RWPE1 (cell line): Measurements from ENCODE around the gene TRIM47.

Experiments used
- CTCF ChIA-PET: fragments of 350-600 bp; sonication (Branson Sonifier 250); formaldehyde crosslinking; extraction: SDS; loops from one replicate; lab custom pipeline; 2021; lab: Yijun Ruan, JAX
- POLR2A ChIA-PET: fragments of 400-600 bp; formaldehyde crosslinking; extraction: SDS; loops from one replicate; lab custom pipeline; 2020; ENCODE audit warnings: antibody characterized with exemption; ENCODE audit not compliant: low non-redundant PET; lab: Yijun Ruan, JAX
- DNase-seq: peaks from one replicate; pipeline ENCODE4 v3.0.0; 2012; ENCODE audit warnings: low spot score
- H3K27ac ChIP-seq: fragments of 450-650 bp; 2 replicates; pipeline ENCODE4 v1.5.1; 2017
- CTCF ChIP-seq: fragments of 450-650 bp; conservative IDR thresholded peaks from 2 replicates; pipeline ENCODE4 v1.5.1; 2017; ENCODE audit warnings: low read depth, mild to moderate bottlenecking

TRIM47 gene

GRCh38 chr17:75909812-75910274 lies 31.5 kb upstream of the TRIM47 start:
- H3K27ac ChIP-seq = peak overlapping the region; percentile 95
- CTCF ChIA-PET = interaction anchor here (0.5 to 2.2 kb wide), 5 partner anchors 18 to 190 kb away, joined by 3 to 7 read pairs (median 3); no protein-coding TSS in a partner anchor
- TF ChIP-seq CTCF = no peak
- DNase-seq = peak; percentile 22
- POLR2A ChIA-PET = interaction anchor here (0.7 kb wide), 1 partner anchor 187 kb away, joined by 3 read pairs; no protein-coding TSS in a partner anchor

DNA sequence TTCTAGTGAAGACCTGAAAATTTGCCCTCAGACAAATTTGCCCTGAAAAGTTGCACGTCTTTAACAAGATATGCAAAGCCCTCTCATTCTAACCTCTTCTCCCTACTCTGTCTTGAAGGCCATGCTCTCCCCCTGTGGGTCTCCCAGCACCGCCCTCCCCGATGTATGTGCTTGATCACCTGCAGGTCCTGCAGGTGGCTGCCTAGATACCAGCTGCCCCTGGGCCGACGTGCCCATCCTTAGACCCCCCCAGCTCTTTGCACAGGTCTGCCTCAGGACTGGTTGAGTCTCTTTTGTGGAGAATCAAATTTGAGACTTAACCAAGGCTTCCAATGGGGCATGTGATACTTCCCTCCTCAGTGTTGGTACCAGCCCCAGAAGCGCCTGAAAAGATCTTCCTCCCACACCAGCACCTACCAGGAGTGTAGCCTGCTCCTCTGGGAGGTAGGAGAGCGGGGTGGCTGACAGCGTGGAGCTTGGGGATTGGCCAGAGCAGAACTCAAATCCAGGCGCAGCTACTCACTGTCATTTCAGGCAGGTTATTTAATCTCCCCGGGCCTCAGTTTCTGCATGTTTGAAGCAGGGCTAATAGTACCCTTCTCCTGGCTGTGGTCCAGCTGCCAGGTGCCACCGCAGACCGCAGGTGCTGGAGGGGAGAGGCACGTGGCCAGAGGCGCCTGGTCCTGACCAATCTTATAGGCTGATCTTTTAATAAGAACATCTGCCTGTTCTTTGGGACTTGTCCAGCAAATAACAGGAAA lies 30.9 kb upstream of the TRIM47 start:
- no peak for DNase-seq
- POLR2A ChIA-PET = no interaction called here
- no peak for TF ChIP-seq CTCF
- peak overlapping the region; percentile 95 for H3K27ac ChIP-seq
- CTCF ChIA-PET = interaction anchor here (0.7 to 2.2 kb wide), 4 partner anchors 18 to 135 kb away, joined by 3 to 7 read pairs (median 3); no protein-coding TSS in a partner anchor

DNA sequence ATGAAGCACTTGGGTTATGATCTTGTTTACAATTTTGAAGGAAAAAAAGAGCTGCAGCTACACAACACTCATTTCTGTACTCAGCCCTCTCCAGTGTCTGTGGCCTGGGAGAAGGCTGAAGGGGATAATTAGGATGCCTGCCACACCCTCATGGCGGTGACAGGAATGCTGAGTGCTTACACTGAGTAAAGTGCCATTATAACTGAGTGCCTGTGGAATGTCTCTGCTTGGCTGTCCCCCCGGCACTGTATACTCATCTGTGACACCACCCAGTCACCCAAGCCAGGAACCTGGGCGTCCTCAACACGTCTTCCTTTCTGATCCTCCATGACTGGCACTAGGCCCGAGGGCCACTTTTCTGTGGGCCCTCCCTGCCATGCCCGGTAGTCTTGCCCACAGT lies 29.8 kb upstream of the TRIM47 start:
- TF ChIP-seq CTCF = no peak
- DNase-seq = no peak
- POLR2A ChIA-PET = no interaction called here

GRCh38 chr17:75906143-75906884 lies 27.9 kb upstream of the TRIM47 start:
- TF ChIP-seq CTCF = no peak
- ChIA-PET CTCF (interaction anchor here (0.6 to 1.6 kb wide), 9 partner anchors 10 to 373 kb away, joined by 3 to 6 read pairs (median 3); partner anchors contain the start of gene TRIM65), POLR2A (no interaction called here)
- no peak for DNase-seq
- H3K27ac ChIP-seq = peak overlapping the region; percentile 95

More for the DNA sequence above, 29.8 kb upstream of the TRIM47 start:
- CTCF ChIA-PET = interaction anchor here (0.6 to 0.8 kb wide), 5 partner anchors 12 to 112 kb away, joined by 3 to 5 read pairs (median 3); partner anchors contain the start of gene TRIM65
- H3K27ac ChIP-seq = peak overlapping the region; percentile 95

- POLR2A ChIA-PET = no interaction called here
- peak; percentile 97 for TF ChIP-seq CTCF
- peak within 1 kb of the TSS; percentile 95 for H3K27ac ChIP-seq
- DNase-seq = peak; percentile 95
- CTCF ChIA-PET = interaction anchor here (0.5 to 1.6 kb wide), 15 partner anchors 8 to 767 kb away, joined by 3 to 6 read pairs (median 4); partner anchors contain the start of genes CDK3 and TRIM65
Observed at GRCh38 chr17:75904749-75905521, 26.6 kb upstream of the TRIM47 start, which contains the start of gene MRPL38. MRPL38 (minus strand) TSS chr17:75904884; CDS start chr17:75904875, 9 bp downstream.
